SK-N-SH (cell line): ENCODE measurements around the gene PARD3B. TPM values are rescaled to one million over a fixed set of nuclear protein-coding genes. Genes with fewer than 3 reads are reported as not detected.

Source experiments
- CTCF ChIP-seq: fragments of 200-600 bp; sonication (generic); IDR thresholded peaks from 2 replicates; pipeline ENCODE4 v1.6.1; 2017; ENCODE audit warnings: antibody characterized with exemption, mild to moderate bottlenecking, moderate library complexity
- EZH2phosphoT487 ChIP-seq: fragments of 200-600 bp; sonication (generic); IDR thresholded peaks from 2 replicates; pipeline ENCODE4 v1.6.1; 2017; ENCODE audit warnings: low read depth, mixed run types, mild to moderate bottlenecking, antibody characterized with exemption, moderate library complexity, borderline replicate concordance
- USF1 ChIP-seq: IDR thresholded peaks from 2 replicates; pipeline ENCODE4 v1.4.0; 2012; ENCODE audit warnings: low read depth, borderline replicate concordance
- polyA plus RNA-seq, 3 experiments: library from polyadenylated mRNA; depleted of rRNA; stranded (reverse); fragments of >200 nt; gene quantifications; 2 replicates each; pipeline ENCODE4 v1.2.3, GENCODE V29; 2012
- small RNA-seq, 7 experiments: library from RNA; depleted of rRNA; stranded (forward); fragments of <200 nt; gene quantifications; one replicate each; pipeline ENCODE3, GENCODE V24; 2012

Gene PARD3B
- polyA plus RNA-seq, 1 of the 3 experiments (the other 2 are of a cell fraction): 0.87 TPM

DNA sequence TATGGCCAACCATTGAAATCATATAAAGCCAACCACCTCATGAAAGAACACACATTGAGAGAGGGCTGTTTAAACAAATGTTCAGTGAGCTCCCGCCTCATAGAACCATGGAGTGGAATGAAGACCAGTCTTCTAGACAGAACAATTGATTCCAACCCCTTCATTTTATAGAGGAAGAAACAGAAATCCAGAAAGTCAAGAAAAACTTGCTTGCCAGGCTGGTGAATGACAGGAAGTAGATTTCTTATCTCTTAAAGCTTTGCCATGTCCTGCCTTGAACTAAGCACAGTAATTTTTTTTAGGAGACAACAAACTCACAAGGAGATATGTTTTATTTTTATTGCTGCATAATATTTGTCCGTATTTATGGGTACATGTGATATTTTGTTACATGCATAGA lies 1120.5 kb downstream of the PARD3B start (continued):
- TF ChIP-seq USF1: no peak
- TF ChIP-seq CTCF: no peak
- TF ChIP-seq EZH2phosphoT487: no peak

Small RNA genes lying within 50 kb of the gene (small RNA-seq; reads per million reads assigned to genes)
- 0 reads per million in 7 experiments for gene AC008171.1
